ENCODE data around the gene OR4D11. TPM values are rescaled to one million over a fixed set of nuclear protein-coding genes. Genes with fewer than 3 reads are reported as not detected.

Gene OR4D11
- total and polyA plus RNA-seq, 2 of the 13 experiments (the other 11 are each of a cell fraction or from before 2014, with no cell fraction given): not detected

DNA sequence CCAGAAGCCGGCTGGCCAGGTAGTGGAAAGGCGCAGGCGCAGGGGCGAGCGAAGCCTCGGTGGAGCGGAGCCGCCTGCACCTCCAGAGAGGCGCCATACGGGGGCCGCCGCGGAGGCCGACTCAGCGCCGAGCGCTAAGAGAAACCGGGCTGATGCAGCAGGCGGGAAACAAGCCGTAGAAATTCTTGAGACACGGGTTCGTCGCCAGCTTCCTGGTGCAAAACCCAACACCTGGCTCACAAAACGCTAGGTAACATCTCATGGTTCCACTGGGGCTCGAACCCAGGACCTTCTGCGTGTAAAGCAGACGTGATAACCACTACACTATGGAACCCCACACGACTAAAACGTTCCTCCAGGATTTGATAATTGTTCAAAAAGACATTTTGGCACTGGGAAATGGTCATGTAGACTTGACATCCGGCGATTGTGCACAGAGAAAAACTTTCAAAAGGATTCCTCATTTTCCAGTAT lies 47.0 kb downstream of the OR4D11 start (continued):
- TF ChIP-seq KLF15 (CRISPR knock-in tag; IDR thresholded peaks at IDR 0.05; ENCODE audit: borderline replicate concordance): no peak
- no peak for TF ChIP-seq IKZF1 (IDR thresholded peaks at IDR 0.05)
- TF ChIP-seq KAT8 (CRISPR knock-in tag; IDR thresholded peaks at IDR 0.05): peak; percentile 74
- peak; percentile 83; the same call in 1 of the 2 replicates for TF ChIP-seq ZNF766 (CRISPR knock-in tag; IDR thresholded peaks at IDR 0.05; ENCODE audit: borderline replicate concordance)
- 0 out of 2 replicates have a peak, but pooled peaks have one; percentile 67 for TF ChIP-seq ZBTB42 (CRISPR knock-in tag; IDR thresholded peaks at IDR 0.05)
- peak; percentile 63; the same call in 1 of the 2 replicates for TF ChIP-seq ZNF430 (CRISPR knock-in tag; IDR thresholded peaks at IDR 0.05)
- peak; percentile 70; the same call in 1 of the 2 replicates for TF ChIP-seq ZNF678 (CRISPR knock-in tag; IDR thresholded peaks at IDR 0.05)
- TF ChIP-seq, protein P1, sequence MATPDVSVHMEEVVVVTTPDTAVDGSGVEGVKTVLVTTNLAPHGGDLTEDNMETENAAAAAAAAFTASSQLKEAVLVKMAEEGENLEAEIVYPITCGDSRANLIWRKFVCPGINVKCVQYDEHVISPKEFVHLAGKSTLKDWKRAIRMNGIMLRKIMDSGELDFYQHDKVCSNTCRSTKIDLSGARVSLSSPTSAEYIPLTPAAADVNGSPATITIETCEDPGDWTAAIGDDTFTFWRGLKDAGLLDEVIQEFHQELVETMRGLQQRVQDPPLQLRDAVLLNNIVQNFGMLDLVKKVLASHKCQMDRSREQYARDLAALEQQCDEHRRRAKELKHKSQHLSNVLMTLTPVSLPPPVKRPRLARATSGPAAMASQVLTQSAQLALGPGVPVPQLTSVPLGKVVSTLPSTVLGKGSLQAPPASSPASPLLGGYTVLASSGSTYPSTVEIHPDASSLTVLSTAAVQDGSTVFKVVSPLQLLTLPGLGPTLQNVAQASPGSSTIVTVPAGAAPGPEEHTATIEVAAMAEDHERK (CRISPR knock-in tag; IDR thresholded peaks at IDR 0.05; ENCODE audit: low read depth): 0 out of 2 replicates have a peak, but pooled peaks have one; percentile 34
- no peak for TF ChIP-seq ZNF644 (CRISPR knock-in tag; IDR thresholded peaks at IDR 0.05; ENCODE audit: low read depth)
- TF ChIP-seq ZNF207 (IDR thresholded peaks at IDR 0.05; ENCODE audit: borderline replicate concordance): no peak
- TF ChIP-seq, protein P2, sequence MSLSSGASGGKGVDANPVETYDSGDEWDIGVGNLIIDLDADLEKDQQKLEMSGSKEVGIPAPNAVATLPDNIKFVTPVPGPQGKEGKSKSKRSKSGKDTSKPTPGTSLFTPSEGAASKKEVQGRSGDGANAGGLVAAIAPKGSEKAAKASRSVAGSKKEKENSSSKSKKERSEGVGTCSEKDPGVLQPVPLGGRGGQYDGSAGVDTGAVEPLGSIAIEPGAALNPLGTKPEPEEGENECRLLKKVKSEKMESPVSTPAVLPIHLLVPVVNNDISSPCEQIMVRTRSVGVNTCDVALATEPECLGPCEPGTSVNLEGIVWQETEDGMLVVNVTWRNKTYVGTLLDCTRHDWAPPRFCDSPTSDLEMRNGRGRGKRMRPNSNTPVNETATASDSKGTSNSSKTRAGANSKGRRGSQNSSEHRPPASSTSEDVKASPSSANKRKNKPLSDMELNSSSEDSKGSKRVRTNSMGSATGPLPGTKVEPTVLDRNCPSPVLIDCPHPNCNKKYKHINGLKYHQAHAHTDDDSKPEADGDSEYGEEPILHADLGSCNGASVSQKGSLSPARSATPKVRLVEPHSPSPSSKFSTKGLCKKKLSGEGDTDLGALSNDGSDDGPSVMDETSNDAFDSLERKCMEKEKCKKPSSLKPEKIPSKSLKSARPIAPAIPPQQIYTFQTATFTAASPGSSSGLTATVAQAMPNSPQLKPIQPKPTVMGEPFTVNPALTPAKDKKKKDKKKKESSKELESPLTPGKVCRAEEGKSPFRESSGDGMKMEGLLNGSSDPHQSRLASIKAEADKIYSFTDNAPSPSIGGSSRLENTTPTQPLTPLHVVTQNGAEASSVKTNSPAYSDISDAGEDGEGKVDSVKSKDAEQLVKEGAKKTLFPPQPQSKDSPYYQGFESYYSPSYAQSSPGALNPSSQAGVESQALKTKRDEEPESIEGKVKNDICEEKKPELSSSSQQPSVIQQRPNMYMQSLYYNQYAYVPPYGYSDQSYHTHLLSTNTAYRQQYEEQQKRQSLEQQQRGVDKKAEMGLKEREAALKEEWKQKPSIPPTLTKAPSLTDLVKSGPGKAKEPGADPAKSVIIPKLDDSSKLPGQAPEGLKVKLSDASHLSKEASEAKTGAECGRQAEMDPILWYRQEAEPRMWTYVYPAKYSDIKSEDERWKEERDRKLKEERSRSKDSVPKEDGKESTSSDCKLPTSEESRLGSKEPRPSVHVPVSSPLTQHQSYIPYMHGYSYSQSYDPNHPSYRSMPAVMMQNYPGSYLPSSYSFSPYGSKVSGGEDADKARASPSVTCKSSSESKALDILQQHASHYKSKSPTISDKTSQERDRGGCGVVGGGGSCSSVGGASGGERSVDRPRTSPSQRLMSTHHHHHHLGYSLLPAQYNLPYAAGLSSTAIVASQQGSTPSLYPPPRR (CRISPR knock-in tag; IDR thresholded peaks at IDR 0.05; ENCODE audit: borderline replicate concordance): peak; percentile 68; the same call in 1 of the 2 replicates
- no peak for TF ChIP-seq ZNF17 (CRISPR knock-in tag; IDR thresholded peaks at IDR 0.05)
- TF ChIP-seq, protein P3, sequence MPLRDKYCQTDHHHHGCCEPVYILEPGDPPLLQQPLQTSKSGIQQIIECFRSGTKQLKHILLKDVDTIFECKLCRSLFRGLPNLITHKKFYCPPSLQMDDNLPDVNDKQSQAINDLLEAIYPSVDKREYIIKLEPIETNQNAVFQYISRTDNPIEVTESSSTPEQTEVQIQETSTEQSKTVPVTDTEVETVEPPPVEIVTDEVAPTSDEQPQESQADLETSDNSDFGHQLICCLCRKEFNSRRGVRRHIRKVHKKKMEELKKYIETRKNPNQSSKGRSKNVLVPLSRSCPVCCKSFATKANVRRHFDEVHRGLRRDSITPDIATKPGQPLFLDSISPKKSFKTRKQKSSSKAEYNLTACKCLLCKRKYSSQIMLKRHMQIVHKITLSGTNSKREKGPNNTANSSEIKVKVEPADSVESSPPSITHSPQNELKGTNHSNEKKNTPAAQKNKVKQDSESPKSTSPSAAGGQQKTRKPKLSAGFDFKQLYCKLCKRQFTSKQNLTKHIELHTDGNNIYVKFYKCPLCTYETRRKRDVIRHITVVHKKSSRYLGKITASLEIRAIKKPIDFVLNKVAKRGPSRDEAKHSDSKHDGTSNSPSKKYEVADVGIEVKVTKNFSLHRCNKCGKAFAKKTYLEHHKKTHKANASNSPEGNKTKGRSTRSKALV (CRISPR knock-in tag; IDR thresholded peaks at IDR 0.05): peak; percentile 61; the same call in 1 of the 2 replicates
- TF ChIP-seq, protein P4, sequence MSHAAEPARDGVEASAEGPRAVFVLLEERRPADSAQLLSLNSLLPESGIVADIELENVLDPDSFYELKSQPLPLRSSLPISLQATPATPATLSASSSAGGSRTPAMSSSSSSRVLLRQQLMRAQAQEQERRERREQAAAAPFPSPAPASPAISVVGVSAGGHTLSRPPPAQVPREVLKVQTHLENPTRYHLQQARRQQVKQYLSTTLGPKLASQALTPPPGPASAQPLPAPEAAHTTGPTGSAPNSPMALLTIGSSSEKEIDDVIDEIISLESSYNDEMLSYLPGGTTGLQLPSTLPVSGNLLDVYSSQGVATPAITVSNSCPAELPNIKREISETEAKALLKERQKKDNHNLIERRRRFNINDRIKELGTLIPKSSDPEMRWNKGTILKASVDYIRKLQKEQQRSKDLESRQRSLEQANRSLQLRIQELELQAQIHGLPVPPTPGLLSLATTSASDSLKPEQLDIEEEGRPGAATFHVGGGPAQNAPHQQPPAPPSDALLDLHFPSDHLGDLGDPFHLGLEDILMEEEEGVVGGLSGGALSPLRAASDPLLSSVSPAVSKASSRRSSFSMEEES (CRISPR knock-in tag; IDR thresholded peaks at IDR 0.05): no peak
- TF ChIP-seq ZNF709 (CRISPR knock-in tag; IDR thresholded peaks at IDR 0.05): peak; percentile 34; the same call in 1 of the 2 replicates
- peak; percentile 4 for TF ChIP-seq YY1 (IDR thresholded peaks at IDR 0.05; ENCODE audit: insufficient read depth, insufficient replicate concordance, low read depth, low read length)
- no peak for TF ChIP-seq FOSL1 (CRISPR knock-in tag; IDR thresholded peaks at IDR 0.05; ENCODE audit: borderline replicate concordance)
- no peak for TF ChIP-seq HOXA9 (CRISPR knock-in tag; IDR thresholded peaks at IDR 0.05; ENCODE audit: borderline replicate concordance)
- TF ChIP-seq CEBPG (CRISPR knock-in tag; IDR thresholded peaks at IDR 0.05): peak; percentile 53; the same call in 1 of the 2 replicates
- TF ChIP-seq ZNF549 (CRISPR knock-in tag; IDR thresholded peaks at IDR 0.05): no peak
- no peak for TF ChIP-seq MAZ (IDR thresholded peaks at IDR 0.05; ENCODE audit: borderline replicate concordance, low read depth, low read length)
- peak; percentile 91 for TF ChIP-seq MAZ (CRISPR knock-in tag; IDR thresholded peaks at IDR 0.05; ENCODE audit: low read depth)
